Lung (tissue), 12 donors: ENCODE data around the gene STRN3. TPM values are rescaled to one million over a fixed set of nuclear protein-coding genes. Genes with fewer than 3 reads are reported as not detected.
"Not testable (repeated sequence)": the region's sequence is repeated elsewhere in the genome, so short reads cannot be mapped to it uniquely, and the experiment has no call there.

Source experiments
- ATAC-seq: fragments of 200-7000 bp; cut with Tn5 transposase; one replicate; pipeline ENCODE4 v1.9.1; 2020; ENCODE audit warnings: moderate number of reproducible peaks; ENCODE audit not compliant: insufficient read depth, low FRiP score
- DNase-seq, 3 donors: peaks; one replicate each; pipeline ENCODE4 v3.0.0-alpha.2; 2013 to 2017
- H3K27ac ChIP-seq, 2 donors: one replicate each; pipeline ENCODE4 v1.5.1; 2013; ENCODE audit warnings: mild to moderate bottlenecking in 2 of 2, moderate library complexity in 2 of 2, control low read depth in 1 of 2, inconsistent platforms in 1 of 2, low read depth in 1 of 2, low read length in 1 of 2
- H3K27me3 ChIP-seq, 3 donors: one replicate each; pipeline ENCODE4 v1.5.1; 2013; ENCODE audit warnings: low read length in 2 of 3; ENCODE audit not compliant: control insufficient read depth in 3 of 3, insufficient read depth in 3 of 3
- H3K36me3 ChIP-seq, 4 donors: one replicate each; pipeline ENCODE4 v1.5.1; 2013; ENCODE audit warnings: low read length in 4 of 4, mild to moderate bottlenecking in 1 of 4, moderate library complexity in 1 of 4; ENCODE audit not compliant: control insufficient read depth in 4 of 4, insufficient read depth in 4 of 4
- H3K4me1 ChIP-seq, 5 donors: one replicate each; pipeline ENCODE4 v1.5.1; 2013; ENCODE audit warnings: low read length in 5 of 5, mild to moderate bottlenecking in 2 of 5, moderate library complexity in 1 of 5; ENCODE audit not compliant: control insufficient read depth in 5 of 5, insufficient read depth in 5 of 5
- H3K4me3 ChIP-seq: one replicate; pipeline ENCODE4 v1.5.1; 2013; ENCODE audit warnings: mild to moderate bottlenecking, control low read depth, moderate library complexity
- H3K9ac ChIP-seq, 2 donors: one replicate each; pipeline ENCODE4 v1.5.1; 2013; ENCODE audit warnings: low read length in 2 of 2, control low read depth in 1 of 2; ENCODE audit not compliant: insufficient read depth in 1 of 2
- H3K9me3 ChIP-seq, 4 donors: one replicate each; pipeline ENCODE4 v1.5.1; 2013; ENCODE audit warnings: low read length in 3 of 4, mild to moderate bottlenecking in 1 of 4, moderate library complexity in 1 of 4; ENCODE audit not compliant: control insufficient read depth in 4 of 4, insufficient read depth in 3 of 4
- WGBS, 2 donors: extraction: QIAGEN DNeasy Blood & Tissue Kit; methylation state at CpG; one replicate each; pipeline ENCODE4 v1.1.7; 2013; 5-methylcytosine and 5-hydroxymethylcytosine counted together
- polyA plus RNA-seq, 2 donors: library from polyadenylated mRNA; stranded (reverse); fragments of 200-250 nt; gene quantifications; one replicate each; pipeline ENCODE4 v1.2.1, GENCODE V29; 2013
- total RNA-seq, 2 donors: library from RNA; depleted of rRNA in 1 of 2; stranded (reverse); fragments of >200 nt in 1 of 2; gene quantifications; one replicate each; pipeline ENCODE4 v1.2.1, GENCODE V29; 2014 to 2021
- TF ChIP-seq, protein P1 (sequence below): IDR thresholded peaks from 2 replicates; pipeline ENCODE4 v1.5.1; 2012; ENCODE audit warnings: mild to moderate bottlenecking; ENCODE audit errors: control extremely low read depth, extremely low read depth
- donor health status: control.
- donor health status: control.
- donor health status: Bipolar disorder and iron deficiency.
- donor health status: healthy.
- donor health status: DM: yes; HTN: yes; CAD: no.

STRN3 gene
- total and polyA plus RNA-seq, 4 donors: 10.6 to 86.8 (median 19.0) TPM

- TF ChIP-seq, protein P1, sequence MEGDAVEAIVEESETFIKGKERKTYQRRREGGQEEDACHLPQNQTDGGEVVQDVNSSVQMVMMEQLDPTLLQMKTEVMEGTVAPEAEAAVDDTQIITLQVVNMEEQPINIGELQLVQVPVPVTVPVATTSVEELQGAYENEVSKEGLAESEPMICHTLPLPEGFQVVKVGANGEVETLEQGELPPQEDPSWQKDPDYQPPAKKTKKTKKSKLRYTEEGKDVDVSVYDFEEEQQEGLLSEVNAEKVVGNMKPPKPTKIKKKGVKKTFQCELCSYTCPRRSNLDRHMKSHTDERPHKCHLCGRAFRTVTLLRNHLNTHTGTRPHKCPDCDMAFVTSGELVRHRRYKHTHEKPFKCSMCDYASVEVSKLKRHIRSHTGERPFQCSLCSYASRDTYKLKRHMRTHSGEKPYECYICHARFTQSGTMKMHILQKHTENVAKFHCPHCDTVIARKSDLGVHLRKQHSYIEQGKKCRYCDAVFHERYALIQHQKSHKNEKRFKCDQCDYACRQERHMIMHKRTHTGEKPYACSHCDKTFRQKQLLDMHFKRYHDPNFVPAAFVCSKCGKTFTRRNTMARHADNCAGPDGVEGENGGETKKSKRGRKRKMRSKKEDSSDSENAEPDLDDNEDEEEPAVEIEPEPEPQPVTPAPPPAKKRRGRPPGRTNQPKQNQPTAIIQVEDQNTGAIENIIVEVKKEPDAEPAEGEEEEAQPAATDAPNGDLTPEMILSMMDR: no peak
- Histone ChIP-seq H3K36me3 (peaks cover 3 to 9% (median 7%) of the 10 kb centered on the region in 4 donors), H3K27ac (no peak overlapping the region), H3K9me3 (no peaks in the 10 kb centered on the region), H3K4me3 (no peak overlapping the region), H3K9ac (no peak overlapping the region), H3K27me3 (no peaks in the 10 kb centered on the region), H3K4me1 (peaks cover 0 to 4% (median 0%) of the 10 kb centered on the region in 5 donors)
- no peak for ATAC-seq
- DNase-seq: no peak
- WGBS, 2 donors: 95 to 100% methylated on average over 1 of the region's 1 CpG
These were observed 19.5 kb downstream of the STRN3 start for GRCh38 chr14:31006703-31007102.

- not testable (repeated sequence) for H3K27ac ChIP-seq, DNase-seq, ATAC-seq, H3K4me3 ChIP-seq, H3K27me3 ChIP-seq, H3K9me3 ChIP-seq, H3K9ac ChIP-seq, H3K4me1 ChIP-seq, H3K36me3 ChIP-seq
- WGBS, 2 donors: 89 to 97% methylated on average over 6 of the region's 6 CpGs
These were observed 22.2 kb downstream of the STRN3 start for GRCh38 chr14:31004007-31004406.

GRCh38 chr14:31003284-31003683, 22.9 kb downstream of the STRN3 start:
- H3K4me1 ChIP-seq: peaks cover 0 to 4% (median 0%) of the 10 kb centered on the region in 5 donors
- no peaks in the 10 kb centered on the region for H3K27me3 ChIP-seq
- H3K9ac ChIP-seq: no peak overlapping the region
- WGBS, 2 donors: 97 to 100% methylated on average over 3 of the region's 3 CpGs
- ATAC-seq (no peak), DNase-seq (no peak)
- H3K36me3 ChIP-seq: peaks cover 7 to 10% (median 8%) of the 10 kb centered on the region in 4 donors
- H3K9me3 ChIP-seq: peaks cover 0 to 2% (median 1%) of the 10 kb centered on the region in 4 donors
- no peak overlapping the region for H3K4me3 ChIP-seq
- H3K27ac ChIP-seq: peak overlapping the region in 1 of 2 donors; percentile 22
- TF ChIP-seq, protein P1: no peak

DNA sequence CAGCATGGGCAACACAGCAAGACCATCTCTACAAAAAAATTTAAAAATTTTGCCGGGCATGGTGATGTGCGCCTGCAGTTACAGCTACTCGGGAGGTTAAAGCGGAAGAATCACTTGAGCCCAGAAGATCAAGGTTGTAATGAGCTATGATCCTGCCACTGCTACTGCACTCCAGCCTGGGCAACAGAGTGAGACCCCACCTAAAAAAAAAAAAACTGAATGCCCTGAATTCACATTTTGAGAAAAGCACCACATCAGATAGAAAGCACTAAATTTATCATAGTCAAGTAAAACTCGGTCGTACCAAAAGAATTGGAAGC, 24.9 kb downstream of the STRN3 start:
- no peak overlapping the region for H3K27ac ChIP-seq
- no peaks in the 10 kb centered on the region for H3K27me3 ChIP-seq
- WGBS, 2 donors: 88 to 97% methylated on average over 6 of the region's 6 CpGs
- no peak overlapping the region for H3K9ac ChIP-seq
- H3K9me3 ChIP-seq: peaks cover 0 to 7% (median 3%) of the 10 kb centered on the region in 4 donors
- peaks cover 0 to 4% (median 0%) of the 10 kb centered on the region in 5 donors for H3K4me1 ChIP-seq
- H3K4me3 ChIP-seq: no peak overlapping the region
- ATAC-seq (no peak), DNase-seq (no peak)
- H3K36me3 ChIP-seq: peaks cover 6 to 15% (median 8%) of the 10 kb centered on the region in 4 donors
- TF ChIP-seq, protein P1: no peak
